CD4-positive, alpha-beta T cell treated with Interferon alpha-2 for 1 hour (primary cell): ENCODE results near the gene INPP5K.
"Not testable (repeated sequence)": the region's sequence is repeated elsewhere in the genome, so short reads cannot be mapped to it uniquely, and the experiment has no call there.

Experiments used
- DNase-seq, 2 donors: peaks; one replicate each; pipeline ENCODE4 v3.0.0-alpha.2; 2020 to 2022

Gene INPP5K

GRCh38 chr17:1516388-1517161 is at the start of gene INPP5K:
INPP5K (minus strand) TSS chr17:1516612; CDS start chr17:1516499, 113 bp downstream.
- peak; percentile 98 for DNase-seq

GRCh38 chr17:1565877-1566276 is 49.5 kb upstream of the INPP5K start:
- DNase-seq: no peak

- DNase-seq: no peak
Measured at GRCh38 chr17:1563786-1564613, 47.6 kb upstream of the INPP5K start.

- DNase-seq: not testable (repeated sequence)
Measured at GRCh38 chr17:1563471-1563785, 47.0 kb upstream of the INPP5K start.

- no peak for DNase-seq
Measured at GRCh38 chr17:1562176-1562643, 45.8 kb upstream of the INPP5K start.

- peak in 1 of 2 donors; percentile 33 for DNase-seq
Measured at GRCh38 chr17:1561420-1562175, 45.2 kb upstream of the INPP5K start.

GRCh38 chr17:1560858-1561355 is 44.5 kb upstream of the INPP5K start:
- no peak for DNase-seq

- no peak for DNase-seq
Measured at GRCh38 chr17:1560101-1560857, 43.9 kb upstream of the INPP5K start.

GRCh38 chr17:1559047-1560043 is 42.9 kb upstream of the INPP5K start:
- no peak for DNase-seq

- no peak for DNase-seq
Measured at GRCh38 chr17:1558401-1558800, 42.0 kb upstream of the INPP5K start.

- DNase-seq: no peak
Measured at GRCh38 chr17:1557355-1558095, 41.1 kb upstream of the INPP5K start.

GRCh38 chr17:1555651-1556471 is 39.4 kb upstream of the INPP5K start:
- peak in 1 of 2 donors; percentile 56 for DNase-seq

GRCh38 chr17:1554751-1555540 is 38.5 kb upstream of the INPP5K start:
- DNase-seq: no peak

- no peak for DNase-seq
Measured at GRCh38 chr17:1553354-1554266, 37.2 kb upstream of the INPP5K start.

GRCh38 chr17:1552932-1553331 is 36.5 kb upstream of the INPP5K start:
- no peak for DNase-seq

GRCh38 chr17:1551741-1552140 is 35.3 kb upstream of the INPP5K start:
- DNase-seq: no peak

- no peak for DNase-seq
Measured at GRCh38 chr17:1548032-1548431, 31.6 kb upstream of the INPP5K start.
